SK-N-SH treated with all-trans-retinoic acid at 6 μM for 48 hours (cell line): ENCODE data around the gene SORCS3.

Experiments
- ARNTL ChIP-seq: fragments of 450-650 bp; formaldehyde crosslinking; IDR thresholded peaks from 2 replicates; pipeline ENCODE4 v1.5.0; 2020; ENCODE audit warnings: low read depth, mild to moderate bottlenecking, moderate library complexity, borderline replicate concordance
- CSDC2 ChIP-seq: fragments of 250-450 bp; sonication (Bioruptor Pico); IDR thresholded peaks from 2 replicates; pipeline ENCODE4 v1.5.0; 2020; ENCODE audit warnings: mild to moderate bottlenecking, moderate library complexity
- ISL1 ChIP-seq: fragments of 250-450 bp; sonication (Bioruptor Pico); IDR thresholded peaks from 2 replicates; pipeline ENCODE4 v2.1.2; 2022; ENCODE audit warnings: mild to moderate bottlenecking, moderate library complexity
- OSR1 ChIP-seq: fragments of 250-450 bp; sonication (Bioruptor Pico); IDR thresholded peaks from 2 replicates; pipeline ENCODE4 v1.8.0; 2022; ENCODE audit warnings: moderate library complexity, mild to moderate bottlenecking, inconsistent platforms
- ZC3H10 ChIP-seq: fragments of 250-450 bp; sonication (Bioruptor Pico); IDR thresholded peaks from 2 replicates; pipeline ENCODE4 v1.5.1; 2021; ENCODE audit warnings: mild to moderate bottlenecking, moderate library complexity
- ZFP3 ChIP-seq: fragments of 250-450 bp; sonication (Bioruptor Pico); IDR thresholded peaks from 2 replicates; pipeline ENCODE4 v1.5.0; 2020; ENCODE audit warnings: mild to moderate bottlenecking, moderate library complexity
- TF ChIP-seq, protein P1 (sequence below): fragments of 250-450 bp; sonication (Bioruptor Pico); IDR thresholded peaks from 2 replicates; pipeline ENCODE4 v1.8.0; 2020; ENCODE audit warnings: mild to moderate bottlenecking, moderate library complexity, borderline replicate concordance
- TF ChIP-seq, protein P2 (sequence below): fragments of 250-450 bp; sonication (Bioruptor Pico); IDR thresholded peaks from 2 replicates; pipeline ENCODE4 v1.5.1; 2020; ENCODE audit warnings: low read depth, mild to moderate bottlenecking, moderate library complexity

DNA sequence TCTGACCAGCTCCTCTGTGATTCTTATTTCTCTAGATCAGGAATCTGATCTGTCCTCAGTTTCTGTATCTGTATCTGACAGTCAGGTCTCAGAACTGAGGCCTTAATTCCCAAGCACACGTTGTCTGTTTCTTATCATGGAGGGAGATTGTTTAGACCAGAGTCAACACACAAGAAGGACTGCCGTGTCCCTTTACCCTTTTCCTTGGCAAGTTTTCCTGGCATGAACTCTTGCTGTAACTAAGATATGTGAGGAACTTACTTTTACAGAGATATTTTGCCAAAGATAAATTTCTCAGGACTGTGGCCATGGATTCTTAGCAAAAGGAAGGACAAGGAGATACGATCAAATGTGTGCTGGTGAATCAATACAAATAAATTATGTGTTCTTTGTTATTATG lies 181.0 kb downstream of the SORCS3 start:
- TF ChIP-seq, protein P1, sequence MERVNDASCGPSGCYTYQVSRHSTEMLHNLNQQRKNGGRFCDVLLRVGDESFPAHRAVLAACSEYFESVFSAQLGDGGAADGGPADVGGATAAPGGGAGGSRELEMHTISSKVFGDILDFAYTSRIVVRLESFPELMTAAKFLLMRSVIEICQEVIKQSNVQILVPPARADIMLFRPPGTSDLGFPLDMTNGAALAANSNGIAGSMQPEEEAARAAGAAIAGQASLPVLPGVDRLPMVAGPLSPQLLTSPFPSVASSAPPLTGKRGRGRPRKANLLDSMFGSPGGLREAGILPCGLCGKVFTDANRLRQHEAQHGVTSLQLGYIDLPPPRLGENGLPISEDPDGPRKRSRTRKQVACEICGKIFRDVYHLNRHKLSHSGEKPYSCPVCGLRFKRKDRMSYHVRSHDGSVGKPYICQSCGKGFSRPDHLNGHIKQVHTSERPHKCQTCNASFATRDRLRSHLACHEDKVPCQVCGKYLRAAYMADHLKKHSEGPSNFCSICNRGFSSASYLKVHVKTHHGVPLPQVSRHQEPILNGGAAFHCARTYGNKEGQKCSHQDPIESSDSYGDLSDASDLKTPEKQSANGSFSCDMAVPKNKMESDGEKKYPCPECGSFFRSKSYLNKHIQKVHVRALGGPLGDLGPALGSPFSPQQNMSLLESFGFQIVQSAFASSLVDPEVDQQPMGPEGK (CRISPR knock-in tag) = no peak
- TF ChIP-seq ISL1 (CRISPR knock-in tag) (no peak), ARNTL (no peak), ZC3H10 (CRISPR knock-in tag) (no peak), OSR1 (CRISPR knock-in tag) (no peak), CSDC2 (CRISPR knock-in tag) (no peak), ZFP3 (CRISPR knock-in tag) (no peak)
- TF ChIP-seq, protein P2, sequence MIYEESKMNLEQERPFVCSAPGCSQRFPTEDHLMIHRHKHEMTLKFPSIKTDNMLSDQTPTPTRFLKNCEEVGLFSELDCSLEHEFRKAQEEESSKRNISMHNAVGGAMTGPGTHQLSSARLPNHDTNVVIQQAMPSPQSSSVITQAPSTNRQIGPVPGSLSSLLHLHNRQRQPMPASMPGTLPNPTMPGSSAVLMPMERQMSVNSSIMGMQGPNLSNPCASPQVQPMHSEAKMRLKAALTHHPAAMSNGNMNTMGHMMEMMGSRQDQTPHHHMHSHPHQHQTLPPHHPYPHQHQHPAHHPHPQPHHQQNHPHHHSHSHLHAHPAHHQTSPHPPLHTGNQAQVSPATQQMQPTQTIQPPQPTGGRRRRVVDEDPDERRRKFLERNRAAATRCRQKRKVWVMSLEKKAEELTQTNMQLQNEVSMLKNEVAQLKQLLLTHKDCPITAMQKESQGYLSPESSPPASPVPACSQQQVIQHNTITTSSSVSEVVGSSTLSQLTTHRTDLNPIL (CRISPR knock-in tag) = no peak
